ENCODE results near the gene KIAA1328.

- TF ChIP-seq CTCF (conservative IDR thresholded peaks at IDR 0.05 in 1 of 2, IDR thresholded peaks at IDR 0.05 in 1 of 2; ENCODE audit: extremely low read depth in 1 of 2, insufficient read depth in 1 of 2, low read depth in 1 of 2, low read length in 2 of 2) = no peak
- TF ChIP-seq EZH2 (IDR thresholded peaks at IDR 0.05; ENCODE audit: borderline replicate concordance, low read length) = no peak
These were observed 64.3 kb downstream of the KIAA1328 start for GRCh38 chr18:36893227-36893626.

All from mammary epithelial cell (primary cell).